Measurements from ENCODE around the gene BLTP2. TPM values are rescaled to one million over a fixed set of nuclear protein-coding genes. Genes with fewer than 3 reads are reported as not detected.

BLTP2 gene
- total RNA-seq, 1 experiment from 2014 or later: 140 TPM

- H3K9me2 ChIP-seq (ENCODE audit: insufficient read depth): no peaks in the 10 kb centered on the region
- POLR2A ChIA-PET: interaction anchor here (0.6 kb wide), 1 partner anchor 11 kb away, joined by 3 read pairs; no protein-coding TSS in a partner anchor
- no peak overlapping the region for H3K4me3 ChIP-seq (replicated peaks in 1 of 2; ENCODE audit: low read depth in 1 of 2, low read length in 2 of 2)
- H3K27me3 ChIP-seq (ENCODE audit: insufficient read depth, low read length): no peaks in the 10 kb centered on the region
- RAD21 ChIA-PET (ENCODE audit: low non-redundant PET in 1 of 2, low total read pairs in 2 of 2, uncharacterized antibody in 2 of 2, unreplicated experiment in 2 of 2): no interaction called here
- H3K27ac ChIP-seq (ENCODE audit: low read depth, low read length): no peak overlapping the region
- CTCF ChIA-PET: no interaction called here
- peaks cover 66 to 75% of the 10 kb centered on the region in 2 experiments for H3K36me3 ChIP-seq (ENCODE audit: control insufficient read depth in 1 of 2, insufficient read depth in 2 of 2, low read length in 2 of 2)
- H3K4me2 ChIP-seq (ENCODE audit: low read length): no peak overlapping the region
- intact Hi-C loops (cut with micrococcal nuclease): no loop called here
- no peak overlapping the region for H3K9ac ChIP-seq (ENCODE audit: low read length)
- DNase-seq (ENCODE audit: low read depth, low spot score): no peak
- no peak overlapping the region for H2AFZ ChIP-seq (ENCODE audit: low read depth, low read length, poor library complexity, severe bottlenecking)
- no peaks in the 10 kb centered on the region for H4K20me1 ChIP-seq (ENCODE audit: insufficient read depth)
- ATAC-seq: no peak
- H3K79me2 ChIP-seq (ENCODE audit: insufficient read depth, low read length): no peaks in the 10 kb centered on the region
- no TSS peak for BruUV-seq (replicated peaks)
- TF ChIP-seq EGR1 (IDR thresholded peaks at IDR 0.05; ENCODE audit: low read depth): no peak
- TF ChIP-seq FOSL1 (IDR thresholded peaks at IDR 0.05; ENCODE audit: low read depth): no peak
- TF ChIP-seq, protein P1, sequence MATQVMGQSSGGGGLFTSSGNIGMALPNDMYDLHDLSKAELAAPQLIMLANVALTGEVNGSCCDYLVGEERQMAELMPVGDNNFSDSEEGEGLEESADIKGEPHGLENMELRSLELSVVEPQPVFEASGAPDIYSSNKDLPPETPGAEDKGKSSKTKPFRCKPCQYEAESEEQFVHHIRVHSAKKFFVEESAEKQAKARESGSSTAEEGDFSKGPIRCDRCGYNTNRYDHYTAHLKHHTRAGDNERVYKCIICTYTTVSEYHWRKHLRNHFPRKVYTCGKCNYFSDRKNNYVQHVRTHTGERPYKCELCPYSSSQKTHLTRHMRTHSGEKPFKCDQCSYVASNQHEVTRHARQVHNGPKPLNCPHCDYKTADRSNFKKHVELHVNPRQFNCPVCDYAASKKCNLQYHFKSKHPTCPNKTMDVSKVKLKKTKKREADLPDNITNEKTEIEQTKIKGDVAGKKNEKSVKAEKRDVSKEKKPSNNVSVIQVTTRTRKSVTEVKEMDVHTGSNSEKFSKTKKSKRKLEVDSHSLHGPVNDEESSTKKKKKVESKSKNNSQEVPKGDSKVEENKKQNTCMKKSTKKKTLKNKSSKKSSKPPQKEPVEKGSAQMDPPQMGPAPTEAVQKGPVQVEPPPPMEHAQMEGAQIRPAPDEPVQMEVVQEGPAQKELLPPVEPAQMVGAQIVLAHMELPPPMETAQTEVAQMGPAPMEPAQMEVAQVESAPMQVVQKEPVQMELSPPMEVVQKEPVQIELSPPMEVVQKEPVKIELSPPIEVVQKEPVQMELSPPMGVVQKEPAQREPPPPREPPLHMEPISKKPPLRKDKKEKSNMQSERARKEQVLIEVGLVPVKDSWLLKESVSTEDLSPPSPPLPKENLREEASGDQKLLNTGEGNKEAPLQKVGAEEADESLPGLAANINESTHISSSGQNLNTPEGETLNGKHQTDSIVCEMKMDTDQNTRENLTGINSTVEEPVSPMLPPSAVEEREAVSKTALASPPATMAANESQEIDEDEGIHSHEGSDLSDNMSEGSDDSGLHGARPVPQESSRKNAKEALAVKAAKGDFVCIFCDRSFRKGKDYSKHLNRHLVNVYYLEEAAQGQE (IDR thresholded peaks at IDR 0.05; ENCODE audit: low read depth): no peak
- no peak for TF ChIP-seq CEBPB (IDR thresholded peaks at IDR 0.05; ENCODE audit: low read depth)
- no peak for TF ChIP-seq EZH2phosphoT487 (IDR thresholded peaks at IDR 0.05; ENCODE audit: borderline replicate concordance)
- no peak for TF ChIP-seq SP1 (IDR thresholded peaks at IDR 0.05; ENCODE audit: low read depth)
- no peak for TF ChIP-seq ZBTB33 (IDR thresholded peaks at IDR 0.05; ENCODE audit: extremely low read depth, insufficient replicate concordance, low read length)
- no peak for TF ChIP-seq ZNF274 (IDR thresholded peaks at IDR 0.05; ENCODE audit: low read depth, low read length)
- TF ChIP-seq POLR2A (IDR thresholded peaks at IDR 0.05; ENCODE audit: borderline replicate concordance, extremely low read depth, insufficient read depth, insufficient read length): no peak
- no peak for TF ChIP-seq SIN3A (IDR thresholded peaks at IDR 0.05; ENCODE audit: low read depth)
- TF ChIP-seq POLR2AphosphoS5 (IDR thresholded peaks at IDR 0.05; ENCODE audit: low read depth, low read length): no peak
- TF ChIP-seq CBX3 (IDR thresholded peaks at IDR 0.05; ENCODE audit: low read depth): no peak
- no peak for TF ChIP-seq ATF3 (IDR thresholded peaks at IDR 0.05)
- no peak for TF ChIP-seq RAD21 (IDR thresholded peaks at IDR 0.05; ENCODE audit: low read depth)
- no peak for TF ChIP-seq MAX (IDR thresholded peaks at IDR 0.05)
- TF ChIP-seq ZFX (IDR thresholded peaks at IDR 0.05): no peak
- H3K9me3 ChIP-seq (ENCODE audit: control insufficient read depth in 1 of 2, insufficient read depth in 1 of 2, low read depth in 1 of 2, low read length in 2 of 2): no peaks in the 10 kb centered on the region
- no peaks in the 10 kb centered on the region for H3K4me1 ChIP-seq (ENCODE audit: control insufficient read depth in 1 of 2, insufficient read depth in 2 of 2, low read length in 2 of 2)
These were observed 28.7 kb downstream of the BLTP2 start for GRCh38 chr17:28616281-28616680.

All from HCT116 (cell line).